Neural progenitor cell (in vitro differentiated cells): ENCODE results near the gene TMEM51. TPM values are rescaled to one million over a fixed set of nuclear protein-coding genes. Genes with fewer than 3 reads are reported as not detected.

ENCODE experiments used
- DNase-seq: peaks from one replicate; pipeline ENCODE4 v3.0.0-alpha.2; 2016; ENCODE audit warnings: low spot score
- H2AFZ ChIP-seq: fragments of 200-600 bp; sonication (generic); replicated peaks from 2 replicates; pipeline ENCODE4 v1.6.1; 2016; ENCODE audit warnings: antibody characterized with exemption
- H3F3A ChIP-seq: fragments of 200-600 bp; sonication (generic); 2 replicates; pipeline ENCODE4 v1.6.1; 2016; ENCODE audit warnings: antibody characterized with exemption, low read depth
- H3K27ac ChIP-seq: fragments of 200-600 bp; sonication (generic); 2 replicates; pipeline ENCODE4 v1.5.1; 2016; ENCODE audit warnings: mild to moderate bottlenecking
- H3K27me3 ChIP-seq: fragments of 200-600 bp; sonication (generic); 2 replicates; pipeline ENCODE4 v1.6.1; 2016; ENCODE audit warnings: mild to moderate bottlenecking, moderate library complexity
- H3K36me3 ChIP-seq: fragments of 200-600 bp; sonication (generic); 2 replicates; pipeline ENCODE4 v1.5.1; 2016
- H3K4me1 ChIP-seq: fragments of 200-600 bp; sonication (generic); 2 replicates; pipeline ENCODE4 v1.6.1; 2016; ENCODE audit warnings: mixed run types
- H3K4me2 ChIP-seq: fragments of 200-600 bp; sonication (generic); 2 replicates; pipeline ENCODE4 v1.6.1; 2016
- H3K4me3 ChIP-seq: fragments of 200-600 bp; sonication (generic); 2 replicates; pipeline ENCODE4 v1.5.1; 2016
- H3K79me2 ChIP-seq: fragments of 200-600 bp; sonication (generic); 2 replicates; pipeline ENCODE4 v1.6.1; 2016; ENCODE audit warnings: low read depth
- H3K9ac ChIP-seq: fragments of 200-600 bp; sonication (generic); 2 replicates; pipeline ENCODE4 v1.6.1; 2016
- H3K9me3 ChIP-seq: fragments of 200-600 bp; sonication (generic); 2 replicates; pipeline ENCODE4 v1.5.1; 2016; ENCODE audit warnings: low read depth
- H4K20me1 ChIP-seq: fragments of 200-600 bp; sonication (generic); 2 replicates; pipeline ENCODE4 v1.6.1; 2016; ENCODE audit warnings: low read depth
- H3K27ac Mint-ChIP-seq: 3 replicates; pipeline ENCODE4 v1.8.0; 2021; ENCODE audit warnings: mixed read lengths
- H3K27me3 Mint-ChIP-seq: 2 replicates; pipeline ENCODE4 v1.8.0; 2022; ENCODE audit warnings: low read depth, mild to moderate bottlenecking, inconsistent platforms, moderate library complexity, mixed read lengths; ENCODE audit not compliant: insufficient read depth
- H3K36me3 Mint-ChIP-seq: 3 replicates; pipeline ENCODE4 v1.8.0; 2021; ENCODE audit warnings: mixed read lengths
- H3K4me1 Mint-ChIP-seq: 3 replicates; pipeline ENCODE4 v1.8.0; 2021; ENCODE audit warnings: mixed read lengths
- H3K4me3 Mint-ChIP-seq: 3 replicates; pipeline ENCODE4 v1.8.0; 2021; ENCODE audit warnings: mild to moderate bottlenecking, moderate library complexity, mixed read lengths
- H3K9me3 Mint-ChIP-seq: 3 replicates; pipeline ENCODE4 v1.8.0; 2020; ENCODE audit warnings: mixed read lengths
- CTCF ChIP-seq: fragments of 200-600 bp; sonication (generic); IDR thresholded peaks from 2 replicates; pipeline ENCODE4 v1.5.1; 2017; ENCODE audit warnings: antibody characterized with exemption, mild to moderate bottlenecking
- EZH2 ChIP-seq: fragments of 200-600 bp; sonication (generic); IDR thresholded peaks from 2 replicates; pipeline ENCODE4 v1.6.1; 2017; ENCODE audit warnings: antibody characterized with exemption, mild to moderate bottlenecking, moderate library complexity
- EZH2phosphoT487 ChIP-seq: fragments of 200-600 bp; sonication (generic); IDR thresholded peaks from 2 replicates; pipeline ENCODE4 v1.6.1; 2017; ENCODE audit warnings: antibody characterized with exemption
- total RNA-seq: library from RNA; depleted of rRNA; stranded (reverse); fragments of >200 nt; gene quantifications from 2 replicates; pipeline ENCODE4 v1.2.3, GENCODE V29; 2015; ENCODE audit warnings: low replicate concordance

Gene TMEM51
- total RNA-seq, 1 donor from 2014 or later = 5.2 TPM

- H4K20me1 ChIP-seq = no peaks in the 10 kb centered on the region
- H2AFZ ChIP-seq = no peak overlapping the region
- Mint-ChIP-seq H3K4me1 (peaks cover 19% of the 10 kb centered on the region), H3K9me3 (no peaks in the 10 kb centered on the region), H3K36me3 (no peaks in the 10 kb centered on the region), H3K27ac (no peak overlapping the region), H3K4me3 (no peak overlapping the region), H3K27me3 (peaks cover 5% of the 10 kb centered on the region)
- peaks cover 6% of the 10 kb centered on the region for H3K4me1 ChIP-seq
- no peaks in the 10 kb centered on the region for H3K9me3 ChIP-seq
- no peak overlapping the region for H3K4me2 ChIP-seq
- no peak for TF ChIP-seq EZH2phosphoT487
- H3K4me3 ChIP-seq = no peak overlapping the region
- DNase-seq = no peak
- H3K27ac ChIP-seq = no peak overlapping the region
- no peak overlapping the region for H3K9ac ChIP-seq
- H3K27me3 ChIP-seq = no peaks in the 10 kb centered on the region
- H3K79me2 ChIP-seq = no peaks in the 10 kb centered on the region
- H3F3A ChIP-seq = peaks cover 5% of the 10 kb centered on the region
- H3K36me3 ChIP-seq = no peaks in the 10 kb centered on the region
Observed at GRCh38 chr1:15114884-15115283, 38.7 kb upstream of the TMEM51 start.

- Histone ChIP-seq H3K4me3 (no peak overlapping the region), H3K36me3 (no peaks in the 10 kb centered on the region), H3K9ac (no peak overlapping the region), H3K4me2 (no peak overlapping the region), H3K79me2 (no peaks in the 10 kb centered on the region), H3K4me1 (peaks cover 6% of the 10 kb centered on the region), H2AFZ (no peak overlapping the region), H3F3A (peaks cover 5% of the 10 kb centered on the region), H3K27ac (no peak overlapping the region), H4K20me1 (no peaks in the 10 kb centered on the region), H3K9me3 (no peaks in the 10 kb centered on the region), H3K27me3 (no peaks in the 10 kb centered on the region)
- Mint-ChIP-seq H3K4me1 (peaks cover 19% of the 10 kb centered on the region), H3K36me3 (no peaks in the 10 kb centered on the region), H3K27me3 (peaks cover 5% of the 10 kb centered on the region), H3K4me3 (no peak overlapping the region), H3K9me3 (no peaks in the 10 kb centered on the region), H3K27ac (no peak overlapping the region)
- DNase-seq = no peak
- TF ChIP-seq EZH2phosphoT487 (no peak), CTCF (no peak), EZH2 (no peak)
Observed at GRCh38 chr1:15115542-15116330, 37.8 kb upstream of the TMEM51 start.

GRCh38 chr1:15116966-15117365, 36.6 kb upstream of the TMEM51 start:
- H3K36me3 ChIP-seq = no peaks in the 10 kb centered on the region
- no peaks in the 10 kb centered on the region for H3K9me3 Mint-ChIP-seq
- peaks cover 2% of the 10 kb centered on the region for H3K4me1 ChIP-seq
- no peaks in the 10 kb centered on the region for H3K9me3 ChIP-seq
- H3K36me3 Mint-ChIP-seq = no peaks in the 10 kb centered on the region
- H3K27ac ChIP-seq = no peak overlapping the region
- H3K27me3 Mint-ChIP-seq = peaks cover 5% of the 10 kb centered on the region
- no peaks in the 10 kb centered on the region for H4K20me1 ChIP-seq
- no peak overlapping the region for H2AFZ ChIP-seq
- H3K79me2 ChIP-seq = no peaks in the 10 kb centered on the region
- H3K27me3 ChIP-seq = no peaks in the 10 kb centered on the region
- H3K4me2 ChIP-seq = no peak overlapping the region
- no peak overlapping the region for H3K27ac Mint-ChIP-seq
- no peak overlapping the region for H3K4me3 Mint-ChIP-seq
- peaks cover 12% of the 10 kb centered on the region for H3K4me1 Mint-ChIP-seq
- no peak for DNase-seq
- H3K4me3 ChIP-seq = no peak overlapping the region
- TF ChIP-seq EZH2phosphoT487 = no peak
- no peak for TF ChIP-seq EZH2
- no peak for TF ChIP-seq CTCF
- H3F3A ChIP-seq = peaks cover 1% of the 10 kb centered on the region
- H3K9ac ChIP-seq = no peak overlapping the region

GRCh38 chr1:15117671-15118325, 35.7 kb upstream of the TMEM51 start:
- Histone ChIP-seq H3K4me1 (peaks cover 5% of the 10 kb centered on the region), H2AFZ (no peak overlapping the region), H3K9ac (no peak overlapping the region), H4K20me1 (no peaks in the 10 kb centered on the region), H3K4me2 (no peak overlapping the region), H3K4me3 (no peak overlapping the region), H3K36me3 (no peaks in the 10 kb centered on the region), H3K27me3 (no peaks in the 10 kb centered on the region), H3F3A (no peaks in the 10 kb centered on the region), H3K79me2 (no peaks in the 10 kb centered on the region), H3K9me3 (no peaks in the 10 kb centered on the region), H3K27ac (no peak overlapping the region)
- TF ChIP-seq CTCF (no peak), EZH2phosphoT487 (no peak), EZH2 (no peak)
- Mint-ChIP-seq H3K4me1 (peaks cover 6% of the 10 kb centered on the region), H3K27me3 (peaks cover 2% of the 10 kb centered on the region), H3K9me3 (no peaks in the 10 kb centered on the region), H3K4me3 (no peak overlapping the region), H3K36me3 (no peaks in the 10 kb centered on the region), H3K27ac (no peak overlapping the region)
- no peak for DNase-seq
